HEK293 (cell line): ENCODE data around the gene C2CD5.

ENCODE experiments used
- CTCF ChIA-PET: fragments of 350-600 bp; formaldehyde crosslinking; extraction: SDS; loops from one replicate; lab custom pipeline; 2021; ENCODE audit warnings: antibody characterized with exemption; lab: Yijun Ruan, JAX
- POLR2A ChIA-PET: fragments of 300-600 bp; formaldehyde crosslinking; extraction: SDS; loops from one replicate; lab custom pipeline; 2020; ENCODE audit warnings: antibody characterized with exemption, inconsistent platforms; lab: Yijun Ruan, JAX
- H3K27ac ChIP-seq: fragments of 200-500 bp; sonication (Bioruptor generic); 2 replicates; pipeline ENCODE4 v1.5.1; 2014; ENCODE audit warnings: low read depth, low read length, control low read depth, inconsistent platforms; ENCODE audit errors: extremely low read depth
- H3K36me3 ChIP-seq, 2 experiments: fragments of 200-500 bp in 1 of 2; sonication (Bioruptor generic) in 1 of 2; 1 replicate in 1 of 2; 2 replicates in 1 of 2; pipeline ENCODE4 v1.5.1; 2014 to 2017; ENCODE audit warnings: inconsistent platforms in 2 of 2, low read length in 2 of 2; ENCODE audit not compliant: control insufficient read depth in 2 of 2, insufficient read depth in 1 of 2
- H3K4me1 ChIP-seq: fragments of 200-500 bp; sonication (Bioruptor generic); 2 replicates; pipeline ENCODE4 v1.5.1; 2014; ENCODE audit warnings: mild to moderate bottlenecking, low read length, inconsistent platforms; ENCODE audit not compliant: control insufficient read depth, insufficient read depth
- H3K4me3 ChIP-seq: 2 replicates; pipeline ENCODE4 v1.5.1; 2011; ENCODE audit warnings: low read depth, mild to moderate bottlenecking, control low read depth, low read length, moderate library complexity
- H3K9me3 ChIP-seq: fragments of 200-500 bp; sonication (Bioruptor generic); 2 replicates; pipeline ENCODE4 v1.5.1; 2014; ENCODE audit warnings: low read depth, low read length, inconsistent platforms; ENCODE audit not compliant: control insufficient read depth, insufficient read depth
- BCL11A ChIP-seq: fragments of 450-650 bp; formaldehyde crosslinking; IDR thresholded peaks from 2 replicates; pipeline ENCODE4 v1.5.1; 2016; ENCODE audit warnings: low read depth, missing biosample characterization, missing genetic modification characterization
- FEZF1 ChIP-seq: fragments of 450-650 bp; formaldehyde crosslinking; IDR thresholded peaks from 2 replicates; pipeline ENCODE4 v1.5.1; 2016; ENCODE audit warnings: missing biosample characterization, missing genetic modification characterization
- MZF1 ChIP-seq: fragments of 450-650 bp; formaldehyde crosslinking; IDR thresholded peaks from 2 replicates; pipeline ENCODE4 v1.5.1; 2017; ENCODE audit warnings: missing biosample characterization, missing genetic modification characterization, borderline replicate concordance
- PATZ1 ChIP-seq: fragments of 450-650 bp; formaldehyde crosslinking; IDR thresholded peaks from 2 replicates; pipeline ENCODE4 v1.5.1; 2016; ENCODE audit warnings: missing biosample characterization, missing genetic modification characterization
- SCRT2 ChIP-seq: fragments of 450-650 bp; formaldehyde crosslinking; IDR thresholded peaks from 2 replicates; pipeline ENCODE4 v1.5.1; 2016; ENCODE audit warnings: missing biosample characterization, missing genetic modification characterization
- ZEB2 ChIP-seq: fragments of 450-650 bp; formaldehyde crosslinking; IDR thresholded peaks from 2 replicates; pipeline ENCODE4 v1.5.1; 2016; ENCODE audit warnings: missing biosample characterization, missing genetic modification characterization
- ZNF2 ChIP-seq: fragments of 450-650 bp; formaldehyde crosslinking; IDR thresholded peaks from 2 replicates; pipeline ENCODE4 v1.5.1; 2016; ENCODE audit warnings: missing biosample characterization, missing genetic modification characterization
- ZNF292 ChIP-seq: fragments of 450-650 bp; formaldehyde crosslinking; IDR thresholded peaks from 2 replicates; pipeline ENCODE4 v1.5.1; 2016; ENCODE audit warnings: low read depth, missing biosample characterization, missing genetic modification characterization, borderline replicate concordance
- ZNF362 ChIP-seq: fragments of 450-650 bp; formaldehyde crosslinking; IDR thresholded peaks from 2 replicates; pipeline ENCODE4 v1.5.1; 2016; ENCODE audit warnings: missing biosample characterization, missing genetic modification characterization
- ZNF394 ChIP-seq: fragments of 450-650 bp; formaldehyde crosslinking; IDR thresholded peaks from 2 replicates; pipeline ENCODE4 v1.5.1; 2016; ENCODE audit warnings: missing biosample characterization, missing genetic modification characterization, mild to moderate bottlenecking, moderate library complexity, borderline replicate concordance
- ZNF510 ChIP-seq: fragments of 450-650 bp; formaldehyde crosslinking; IDR thresholded peaks from 2 replicates; pipeline ENCODE4 v1.5.1; 2018; ENCODE audit warnings: mild to moderate bottlenecking, missing genetic modification characterization, missing biosample characterization; ENCODE audit not compliant: insufficient replicate concordance
- ZNF513 ChIP-seq: fragments of 450-650 bp; IDR thresholded peaks from 2 replicates; pipeline ENCODE4 v1.5.1; 2018; ENCODE audit warnings: missing biosample characterization, missing genetic modification characterization
- ZNF596 ChIP-seq: fragments of 450-650 bp; IDR thresholded peaks from 2 replicates; pipeline ENCODE4 v1.5.0; 2018; ENCODE audit warnings: missing biosample characterization, mild to moderate bottlenecking, missing genetic modification characterization, moderate library complexity
- ZNF664 ChIP-seq: fragments of 450-650 bp; formaldehyde crosslinking; IDR thresholded peaks from 2 replicates; pipeline ENCODE4 v1.5.1; 2016; ENCODE audit warnings: missing biosample characterization, missing genetic modification characterization
- ZSCAN30 ChIP-seq: fragments of 450-650 bp; IDR thresholded peaks from 2 replicates; pipeline ENCODE4 v1.5.1; 2018; ENCODE audit warnings: missing biosample characterization, mild to moderate bottlenecking, missing genetic modification characterization, moderate library complexity
- TF ChIP-seq, protein P1 (sequence below): fragments of 450-650 bp; IDR thresholded peaks from 2 replicates; pipeline ENCODE4 v1.5.1; 2018; ENCODE audit warnings: missing biosample characterization, mild to moderate bottlenecking, missing genetic modification characterization
- TF ChIP-seq, protein P2 (sequence below): fragments of 450-650 bp; formaldehyde crosslinking; IDR thresholded peaks from 2 replicates; pipeline ENCODE4 v1.5.1; 2017; ENCODE audit warnings: missing biosample characterization, missing genetic modification characterization
- TF ChIP-seq, protein P3 (sequence below): fragments of 450-650 bp; formaldehyde crosslinking; IDR thresholded peaks from 2 replicates; pipeline ENCODE4 v1.5.1; 2016; ENCODE audit warnings: missing biosample characterization, missing genetic modification characterization

Gene C2CD5

GRCh38 chr12:22499445-22499844 lies 44.9 kb downstream of the C2CD5 start (continued):
- TF ChIP-seq, protein P1, sequence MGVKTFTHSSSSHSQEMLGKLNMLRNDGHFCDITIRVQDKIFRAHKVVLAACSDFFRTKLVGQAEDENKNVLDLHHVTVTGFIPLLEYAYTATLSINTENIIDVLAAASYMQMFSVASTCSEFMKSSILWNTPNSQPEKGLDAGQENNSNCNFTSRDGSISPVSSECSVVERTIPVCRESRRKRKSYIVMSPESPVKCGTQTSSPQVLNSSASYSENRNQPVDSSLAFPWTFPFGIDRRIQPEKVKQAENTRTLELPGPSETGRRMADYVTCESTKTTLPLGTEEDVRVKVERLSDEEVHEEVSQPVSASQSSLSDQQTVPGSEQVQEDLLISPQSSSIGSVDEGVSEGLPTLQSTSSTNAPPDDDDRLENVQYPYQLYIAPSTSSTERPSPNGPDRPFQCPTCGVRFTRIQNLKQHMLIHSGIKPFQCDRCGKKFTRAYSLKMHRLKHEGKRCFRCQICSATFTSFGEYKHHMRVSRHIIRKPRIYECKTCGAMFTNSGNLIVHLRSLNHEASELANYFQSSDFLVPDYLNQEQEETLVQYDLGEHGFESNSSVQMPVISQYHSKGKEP, result no peak
- TF ChIP-seq ZNF596 (tag by site-specific recombination), result no peak

DNA sequence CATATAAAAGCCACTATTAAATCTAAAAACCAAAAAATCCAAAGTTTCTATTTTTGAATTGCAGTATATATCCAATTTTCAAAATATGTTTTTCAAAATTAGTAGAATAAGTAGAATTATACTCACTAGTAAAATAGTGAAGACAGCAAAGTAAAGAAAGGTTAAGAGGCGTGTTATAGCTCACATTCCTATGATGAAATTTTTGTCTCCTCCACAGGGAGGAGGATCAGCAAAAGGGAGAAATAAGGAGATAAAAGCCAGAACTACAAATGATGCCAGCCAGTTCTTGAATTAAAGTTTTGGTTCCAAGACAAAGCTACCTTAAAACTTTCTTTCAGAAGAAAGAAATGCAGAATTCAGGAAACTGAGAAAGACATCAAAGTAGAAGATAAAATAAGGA lies 50.0 kb downstream of the C2CD5 start:
- H3K36me3 ChIP-seq, result peaks cover 13 to 31% of the 10 kb centered on the region in 2 experiments
- TF ChIP-seq ZNF394 (tag by site-specific recombination) (no peak), ZNF513 (tag by site-specific recombination) (no peak), PATZ1 (no peak), ZNF664 (tag by site-specific recombination) (no peak)
- ChIA-PET CTCF (interaction anchor here (0.6 kb wide), 1 partner anchor 302 kb away, joined by 3 read pairs; no protein-coding TSS in a partner anchor), POLR2A (no interaction called here)
- no peak overlapping the region for H3K4me3 ChIP-seq
- peaks cover 4% of the 10 kb centered on the region; the same call in 1 of the 2 replicates for H3K4me1 ChIP-seq
- no peak overlapping the region for H3K27ac ChIP-seq
- no peaks in the 10 kb centered on the region for H3K9me3 ChIP-seq

DNA sequence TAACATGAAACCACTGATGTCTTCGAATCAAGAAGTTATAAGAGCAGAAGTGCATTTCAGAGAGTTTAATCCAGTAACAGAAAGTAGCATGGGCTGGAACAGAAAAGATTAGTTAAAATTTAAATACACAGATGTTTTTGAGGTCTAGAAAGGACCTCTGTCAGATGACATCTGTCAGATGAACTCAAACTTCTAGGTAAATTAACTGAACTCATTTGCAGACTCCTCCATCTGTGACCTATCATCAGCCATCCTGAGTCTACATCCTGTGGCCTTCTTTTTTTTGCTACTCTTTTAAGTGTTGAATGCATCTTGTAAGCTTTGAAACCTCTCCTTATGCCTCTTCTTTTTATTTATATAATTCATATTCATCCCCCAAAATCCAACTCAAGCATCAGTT lies 53.3 kb downstream of the C2CD5 start:
- CTCF ChIA-PET, result interaction anchor here (0.7 kb wide), 1 partner anchor 33 kb away, joined by 4 read pairs; no protein-coding TSS in a partner anchor
- no peak overlapping the region for H3K4me3 ChIP-seq
- TF ChIP-seq ZNF510 (tag by site-specific recombination), result no peak
- no peak for TF ChIP-seq ZNF2 (tag by site-specific recombination)
- no peak for TF ChIP-seq ZNF362 (tag by site-specific recombination)
- TF ChIP-seq SCRT2, result no peak
- TF ChIP-seq, protein P2, sequence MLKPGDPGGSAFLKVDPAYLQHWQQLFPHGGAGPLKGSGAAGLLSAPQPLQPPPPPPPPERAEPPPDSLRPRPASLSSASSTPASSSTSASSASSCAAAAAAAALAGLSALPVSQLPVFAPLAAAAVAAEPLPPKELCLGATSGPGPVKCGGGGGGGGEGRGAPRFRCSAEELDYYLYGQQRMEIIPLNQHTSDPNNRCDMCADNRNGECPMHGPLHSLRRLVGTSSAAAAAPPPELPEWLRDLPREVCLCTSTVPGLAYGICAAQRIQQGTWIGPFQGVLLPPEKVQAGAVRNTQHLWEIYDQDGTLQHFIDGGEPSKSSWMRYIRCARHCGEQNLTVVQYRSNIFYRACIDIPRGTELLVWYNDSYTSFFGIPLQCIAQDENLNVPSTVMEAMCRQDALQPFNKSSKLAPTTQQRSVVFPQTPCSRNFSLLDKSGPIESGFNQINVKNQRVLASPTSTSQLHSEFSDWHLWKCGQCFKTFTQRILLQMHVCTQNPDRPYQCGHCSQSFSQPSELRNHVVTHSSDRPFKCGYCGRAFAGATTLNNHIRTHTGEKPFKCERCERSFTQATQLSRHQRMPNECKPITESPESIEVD, result no peak
- TF ChIP-seq ZEB2, result no peak
- TF ChIP-seq, protein P3, sequence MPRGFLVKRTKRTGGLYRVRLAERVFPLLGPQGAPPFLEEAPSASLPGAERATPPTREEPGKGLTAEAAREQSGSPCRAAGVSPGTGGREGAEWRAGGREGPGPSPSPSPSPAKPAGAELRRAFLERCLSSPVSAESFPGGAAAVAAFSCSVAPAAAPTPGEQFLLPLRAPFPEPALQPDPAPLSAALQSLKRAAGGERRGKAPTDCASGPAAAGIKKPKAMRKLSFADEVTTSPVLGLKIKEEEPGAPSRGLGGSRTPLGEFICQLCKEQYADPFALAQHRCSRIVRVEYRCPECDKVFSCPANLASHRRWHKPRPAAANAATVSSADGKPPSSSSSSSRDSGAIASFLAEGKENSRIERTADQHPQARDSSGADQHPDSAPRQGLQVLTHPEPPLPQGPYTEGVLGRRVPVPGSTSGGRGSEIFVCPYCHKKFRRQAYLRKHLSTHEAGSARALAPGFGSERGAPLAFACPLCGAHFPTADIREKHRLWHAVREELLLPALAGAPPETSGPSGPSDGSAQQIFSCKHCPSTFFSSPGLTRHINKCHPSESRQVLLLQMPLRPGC (tag by site-specific recombination), result no peak
- TF ChIP-seq BCL11A (tag by site-specific recombination), result no peak
- TF ChIP-seq MZF1 (tag by site-specific recombination), result no peak
- no peak for TF ChIP-seq FEZF1 (tag by site-specific recombination)
- TF ChIP-seq ZSCAN30 (tag by site-specific recombination), result no peak
- no peak for TF ChIP-seq ZNF292 (tag by site-specific recombination)
- no peak overlapping the region for H3K27ac ChIP-seq
- H3K36me3 ChIP-seq, result peaks cover 21 to 35% of the 10 kb centered on the region in 2 experiments
- peaks cover under 1% of the 10 kb centered on the region; the same call in 1 of the 2 replicates for H3K4me1 ChIP-seq
- POLR2A ChIA-PET, result no interaction called here
- no peaks in the 10 kb centered on the region for H3K9me3 ChIP-seq
